T-cell (primary cell): ENCODE results near the gene LRRC51. TPM values are rescaled to one million over a fixed set of nuclear protein-coding genes. Genes with fewer than 3 reads are reported as not detected.

Source experiments
- ATAC-seq, 4 experiments: fragments of 200-7000 bp in 3 of 4; fragments of 150-1000 bp in 1 of 4; cut with Tn5 transposase; replicated peaks in 1 of 4; 1 replicate in 3 of 4; 2 replicates in 1 of 4; pipeline ENCODE4 v1.10.0; 2021; ENCODE audit warnings: moderate library complexity in 3 of 4, mild to moderate bottlenecking in 2 of 4, moderate number of reproducible peaks in 1 of 4
- CTCF ChIA-PET, 2 donors: fragments of 300-600 bp; sonication (Branson Sonifier 250); formaldehyde crosslinking; loops; one replicate each; lab custom pipeline; 2022; ENCODE audit warnings: antibody characterized with exemption in 2 of 2; lab: Charles Lee
- POLR2A ChIA-PET, 2 donors: fragments of 300-600 bp; sonication (Branson Sonifier 250); formaldehyde crosslinking; loops; one replicate each; lab custom pipeline; 2022; ENCODE audit warnings: antibody characterized with exemption in 2 of 2; lab: Charles Lee
- DNase-seq, 35 experiments: peaks; one replicate each; pipeline versions ENCODE4 v3.0.0 to v3.0.0-alpha.2; 2013 to 2023
- H3K27ac ChIP-seq: one replicate; pipeline ENCODE4 v1.5.1; 2013; ENCODE audit warnings: low read length
- H3K27me3 ChIP-seq, 2 experiments: replicated peaks in 1 of 2; 1 replicate in 1 of 2; 2 replicates in 1 of 2; pipeline versions ENCODE4 v1.6.1 to v1.7.0; 2013; ENCODE audit warnings: low read length in 1 of 2, mixed read lengths in 1 of 2; ENCODE audit not compliant: control insufficient read depth in 2 of 2, insufficient read depth in 2 of 2; ENCODE audit errors: extremely low read depth in 1 of 2
- H3K36me3 ChIP-seq, 2 donors: 1 replicate in 1 of 2; 2 replicates in 1 of 2; pipeline versions ENCODE4 v1.6.1 to v1.7.0; 2013; ENCODE audit warnings: low read length in 1 of 2; ENCODE audit not compliant: control insufficient read depth in 2 of 2, insufficient read depth in 1 of 2; ENCODE audit errors: extremely low read depth in 1 of 2
- H3K4me1 ChIP-seq, 2 experiments: 1 replicate in 1 of 2; 2 replicates in 1 of 2; pipeline versions ENCODE4 v1.6.1 to v1.7.0; 2013; ENCODE audit warnings: low read length in 2 of 2, mixed read lengths in 1 of 2; ENCODE audit not compliant: insufficient read depth in 2 of 2, control insufficient read depth in 1 of 2; ENCODE audit errors: extremely low read depth in 1 of 2
- H3K4me3 ChIP-seq, 2 donors: 1 replicate in 1 of 2; 2 replicates in 1 of 2; pipeline versions ENCODE4 v1.5.1 to v1.7.0; 2013; ENCODE audit warnings: mild to moderate bottlenecking in 2 of 2, low read length in 1 of 2, moderate library complexity in 1 of 2; ENCODE audit not compliant: control insufficient read depth in 1 of 2; ENCODE audit errors: extremely low read depth in 1 of 2
- H3K9me3 ChIP-seq: 2 replicates; pipeline ENCODE4 v1.7.0; 2013
- H3K27ac Mint-ChIP-seq, 2 donors: one replicate each; pipeline ENCODE4 v1.8.0; 2020 to 2021; ENCODE audit warnings: mild to moderate bottlenecking in 2 of 2, mixed read lengths in 2 of 2
- H3K27me3 Mint-ChIP-seq, 2 donors: one replicate each; pipeline ENCODE4 v1.8.0; 2021 to 2022; ENCODE audit warnings: mixed read lengths in 2 of 2
- H3K36me3 Mint-ChIP-seq: one replicate; pipeline ENCODE4 v1.8.0; 2021; ENCODE audit warnings: mixed read lengths
- H3K4me1 Mint-ChIP-seq, 3 donors: one replicate each; pipeline ENCODE4 v1.8.0; 2020 to 2022; ENCODE audit warnings: mixed read lengths in 3 of 3, mild to moderate bottlenecking in 1 of 3
- H3K4me3 Mint-ChIP-seq, 3 donors: one replicate each; pipeline ENCODE4 v1.8.0; 2020 to 2022; ENCODE audit warnings: mild to moderate bottlenecking in 3 of 3, mixed read lengths in 3 of 3, moderate library complexity in 3 of 3
- H3K9me3 Mint-ChIP-seq, 3 donors: one replicate each; pipeline ENCODE4 v1.8.0; 2020 to 2022; ENCODE audit warnings: mixed read lengths in 3 of 3
- WGBS: methylation state at CpG from one replicate; pipeline ENCODE4 v1.1.5; 2013; ENCODE audit warnings: missing lambda C conversion rate; ENCODE audit not compliant: insufficient coverage; 5-methylcytosine and 5-hydroxymethylcytosine counted together
- total RNA-seq, 35 experiments: library from RNA in 6 of 35; stranded (reverse) in 6 of 35; fragments of 120-200 nt in 1 of 35; gene quantifications; one replicate each; pipeline versions ENCODE4 v1.2.1 to v1.2.4 and lab custom pipeline; 2013 to 2026

Gene LRRC51
- total RNA-seq, 5 donors from 2014 or later (not counting 1 experiment from before 2014, with no cell fraction given) = 2.5 to 5.1 (median 3.7) TPM

DNA sequence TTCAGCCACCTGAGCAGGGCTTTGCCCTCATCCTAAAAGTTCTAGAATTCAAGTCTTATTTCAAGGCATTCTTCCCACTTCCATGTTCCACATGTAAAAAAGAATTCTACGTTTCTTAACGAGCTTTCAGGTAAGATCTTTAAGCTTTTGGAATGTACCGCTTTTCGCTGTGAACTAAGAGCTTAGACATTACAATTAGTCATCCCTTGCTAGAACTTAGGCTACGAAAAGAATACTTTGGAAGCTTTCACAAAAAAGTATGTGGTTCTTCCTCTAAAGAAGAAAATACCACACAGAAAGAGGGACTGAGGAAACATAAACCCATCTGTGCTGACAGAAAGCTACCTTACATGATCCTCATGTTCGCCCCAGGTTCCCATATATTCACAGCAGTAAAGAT is 2.2 kb upstream of the LRRC51 start:
- WGBS = 96% methylated on average over 4 of the region's 6 CpGs
- no peak overlapping the region for H3K4me3 ChIP-seq
- Mint-ChIP-seq H3K9me3 (no peaks in the 10 kb centered on the region), H3K27ac (peak overlapping the region; percentile 2 to 11), H3K4me3 (peak overlapping the region; percentile 31 to 98 (median 49)), H3K36me3 (peaks cover 4% of the 10 kb centered on the region), H3K4me1 (peaks cover 48 to 63% (median 50%) of the 10 kb centered on the region in 3 donors), H3K27me3 (no peaks in the 10 kb centered on the region)
- no peak overlapping the region for H3K27ac ChIP-seq
- peaks cover 13 to 25% of the 10 kb centered on the region in 2 experiments for H3K4me1 ChIP-seq
- no peaks in the 10 kb centered on the region for H3K27me3 ChIP-seq
- ChIA-PET POLR2A (interaction anchor here (0.5 to 0.6 kb wide), 3 partner anchors 38 to 67 kb away, joined by 3 read pairs; no protein-coding TSS in a partner anchor), CTCF (interaction anchor here in 1 of 2 donors (0.6 to 2.4 kb wide), 7 partner anchors 11 to 145 kb away, joined by 4 to 12 read pairs (median 4); no protein-coding TSS in a partner anchor)
- no peaks in the 10 kb centered on the region for H3K36me3 ChIP-seq
- no peak for ATAC-seq
- no peak for DNase-seq
- no peaks in the 10 kb centered on the region for H3K9me3 ChIP-seq

- Histone ChIP-seq H3K27ac (peak overlapping the region; percentile 78), H3K4me1 (peaks cover 13 to 25% of the 10 kb centered on the region in 2 experiments), H3K9me3 (no peaks in the 10 kb centered on the region), H3K27me3 (no peaks in the 10 kb centered on the region), H3K4me3 (peak overlapping the region; percentile 71 to 83), H3K36me3 (no peaks in the 10 kb centered on the region)
- H3K9me3 Mint-ChIP-seq = no peaks in the 10 kb centered on the region
- 0% methylated on average over 6 of the region's 16 CpGs for WGBS
- H3K27ac Mint-ChIP-seq = peak overlapping the region; percentile 94 to 97
- peaks cover 4% of the 10 kb centered on the region for H3K36me3 Mint-ChIP-seq
- ChIA-PET CTCF (interaction anchor here in 1 of 2 donors (0.6 to 2.4 kb wide), 3 partner anchors 12 to 55 kb away, joined by 3 to 12 read pairs (median 8); no protein-coding TSS in a partner anchor), POLR2A (no interaction called here)
- H3K4me3 Mint-ChIP-seq = peak overlapping the region; percentile 93 to 98 (median 93)
- peak in 2 of 4 experiments; percentile 18 to 34 for ATAC-seq
- peak in 20 of 35 experiments; percentile 9 to 57 (median 26) for DNase-seq
- peaks cover 48 to 62% (median 50%) of the 10 kb centered on the region in 3 donors for H3K4me1 Mint-ChIP-seq
- H3K27me3 Mint-ChIP-seq = no peaks in the 10 kb centered on the region
These were observed 778 bp upstream of the LRRC51 start for GRCh38 chr11:72079819-72080325.

- Histone ChIP-seq H3K36me3 (peaks cover 0 to 3% of the 10 kb centered on the region in 2 donors), H3K27ac (peak overlapping the region; percentile 78), H3K4me3 (peak overlapping the region; percentile 71 to 83), H3K9me3 (no peaks in the 10 kb centered on the region), H3K4me1 (peaks cover 9 to 21% of the 10 kb centered on the region in 2 experiments), H3K27me3 (no peaks in the 10 kb centered on the region)
- 84% methylated on average over 6 of the region's 21 CpGs for WGBS
- Mint-ChIP-seq H3K36me3 (peaks cover 4% of the 10 kb centered on the region), H3K9me3 (no peaks in the 10 kb centered on the region), H3K4me3 (peak overlapping the region; percentile 93 to 98 (median 93)), H3K27me3 (no peaks in the 10 kb centered on the region), H3K27ac (peak overlapping the region; percentile 94 to 97), H3K4me1 (peaks cover 48 to 53% (median 50%) of the 10 kb centered on the region in 3 donors)
- CTCF ChIA-PET = interaction anchor here (1.3 to 2.0 kb wide), 4 partner anchors 10 to 56 kb away, joined by 4 to 6 read pairs (median 5); no protein-coding TSS in a partner anchor
- no peak for DNase-seq
- POLR2A ChIA-PET = interaction anchor here in 1 of 2 donors (0.6 kb wide), 1 partner anchor 56 kb away, joined by 4 read pairs; no protein-coding TSS in a partner anchor
- no peak for ATAC-seq
These were observed 564 bp downstream of the LRRC51 start for GRCh38 chr11:72081184-72081644.

DNA sequence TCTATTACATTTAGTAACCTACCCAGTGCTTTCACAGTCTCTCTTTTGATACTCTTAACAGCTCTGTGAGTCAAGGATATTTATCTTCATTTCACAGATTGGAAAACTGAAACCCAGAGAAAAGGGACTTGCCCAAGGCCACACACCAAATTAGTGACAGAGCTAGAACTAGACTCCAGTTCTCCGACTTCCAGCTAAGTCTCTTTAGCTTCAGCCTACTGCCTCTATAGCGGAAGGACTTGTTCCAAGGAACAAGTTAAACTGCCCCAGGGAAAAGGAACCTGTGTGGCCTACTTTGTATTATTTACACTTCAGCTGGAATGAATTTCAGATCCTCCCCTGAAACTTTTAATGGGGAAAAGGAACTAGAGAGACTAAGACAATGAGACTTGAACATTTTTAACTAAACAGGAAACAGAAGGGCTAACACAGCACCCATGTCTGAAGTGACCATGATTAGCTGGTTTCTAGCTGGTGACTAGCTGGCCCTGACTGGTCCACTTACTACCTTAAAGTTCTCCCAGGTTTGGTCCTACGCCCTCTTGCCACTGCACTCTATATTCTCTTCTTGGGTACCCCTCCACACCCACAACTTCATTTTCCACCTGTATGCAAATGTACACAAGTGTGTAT is 1.3 kb downstream of the LRRC51 start:
- Histone ChIP-seq H3K27ac (peak overlapping the region; percentile 0), H3K4me3 (no peak overlapping the region), H3K36me3 (peaks cover 0 to 3% of the 10 kb centered on the region in 2 donors), H3K27me3 (no peaks in the 10 kb centered on the region), H3K4me1 (peaks cover 9 to 21% of the 10 kb centered on the region in 2 experiments), H3K9me3 (no peaks in the 10 kb centered on the region)
- Mint-ChIP-seq H3K9me3 (no peaks in the 10 kb centered on the region), H3K27me3 (no peaks in the 10 kb centered on the region), H3K36me3 (peaks cover 4% of the 10 kb centered on the region), H3K4me1 (peaks cover 48 to 52% (median 50%) of the 10 kb centered on the region in 3 donors), H3K4me3 (peak overlapping the region; percentile 93 to 98 (median 93)), H3K27ac (peak overlapping the region; percentile 56 to 64)
- DNase-seq = no peak
- ChIA-PET CTCF (interaction anchor here (1.3 to 2.0 kb wide), 4 partner anchors 9 to 57 kb away, joined by 4 to 6 read pairs (median 5); no protein-coding TSS in a partner anchor), POLR2A (no interaction called here)
- no peak for ATAC-seq
- 89% methylated on average over 1 of the region's 3 CpGs for WGBS

- CTCF ChIA-PET = no interaction called here
- ATAC-seq = no peak
- no peaks in the 10 kb centered on the region for H3K9me3 ChIP-seq
These were observed 2.8 kb downstream of the LRRC51 start for GRCh38 chr11:72083414-72083813.

GRCh38 chr11:72084076-72084475 is 3.4 kb downstream of the LRRC51 start:
- DNase-seq = no peak
- Histone ChIP-seq H3K4me3 (no peak overlapping the region), H3K9me3 (no peaks in the 10 kb centered on the region), H3K36me3 (peaks cover 0 to 12% of the 10 kb centered on the region in 2 donors), H3K27ac (no peak overlapping the region), H3K4me1 (peaks cover 8 to 20% of the 10 kb centered on the region in 2 experiments), H3K27me3 (no peaks in the 10 kb centered on the region)
- ChIA-PET POLR2A (interaction anchor here in 1 of 2 donors (0.6 kb wide), 1 partner anchor 45 kb away, joined by 12 read pairs; no protein-coding TSS in a partner anchor), CTCF (interaction anchor here in 1 of 2 donors (0.6 kb wide), 1 partner anchor 354 kb away, joined by 3 read pairs; no protein-coding TSS in a partner anchor)
- Mint-ChIP-seq H3K4me3 (no peak overlapping the region), H3K27ac (no peak overlapping the region), H3K36me3 (peaks cover 9% of the 10 kb centered on the region), H3K27me3 (no peaks in the 10 kb centered on the region), H3K9me3 (no peaks in the 10 kb centered on the region), H3K4me1 (peaks cover 33 to 44% (median 35%) of the 10 kb centered on the region in 3 donors)
- WGBS = 100% methylated on average over 1 of the region's 4 CpGs
- ATAC-seq = no peak

More at GRCh38 chr11:72083414-72083813, 2.8 kb downstream of the LRRC51 start:
- no peaks in the 10 kb centered on the region for H3K27me3 Mint-ChIP-seq
- peak overlapping the region in 1 of 2 donors; percentile 37 for H3K27ac Mint-ChIP-seq
- Histone ChIP-seq H3K4me3 (no peak overlapping the region), H3K4me1 (peaks cover 9 to 21% of the 10 kb centered on the region in 2 experiments), H3K36me3 (peaks cover 0 to 9% of the 10 kb centered on the region in 2 donors), H3K27ac (no peak overlapping the region), H3K27me3 (no peaks in the 10 kb centered on the region)
- no CpG with 5 or more reads among the region's 2 CpGs for WGBS
- DNase-seq = no peak
- POLR2A ChIA-PET = interaction anchor here in 1 of 2 donors (0.6 kb wide), 1 partner anchor 45 kb away, joined by 12 read pairs; no protein-coding TSS in a partner anchor
- no peaks in the 10 kb centered on the region for H3K9me3 Mint-ChIP-seq
- H3K36me3 Mint-ChIP-seq = peaks cover 8% of the 10 kb centered on the region
- peaks cover 40 to 50% (median 41%) of the 10 kb centered on the region in 3 donors for H3K4me1 Mint-ChIP-seq
- no peak overlapping the region for H3K4me3 Mint-ChIP-seq
